ENCODE data around the gene HGD. TPM values are rescaled to one million over a fixed set of nuclear protein-coding genes. Genes with fewer than 3 reads are reported as not detected.
A peak's percentile ranks its signal among the peaks of the same experiment; 100 is the strongest.

HGD gene
- polyA plus RNA-seq, 4 donors, result 14.4 to 71.8 (median 43.7) TPM

DNA sequence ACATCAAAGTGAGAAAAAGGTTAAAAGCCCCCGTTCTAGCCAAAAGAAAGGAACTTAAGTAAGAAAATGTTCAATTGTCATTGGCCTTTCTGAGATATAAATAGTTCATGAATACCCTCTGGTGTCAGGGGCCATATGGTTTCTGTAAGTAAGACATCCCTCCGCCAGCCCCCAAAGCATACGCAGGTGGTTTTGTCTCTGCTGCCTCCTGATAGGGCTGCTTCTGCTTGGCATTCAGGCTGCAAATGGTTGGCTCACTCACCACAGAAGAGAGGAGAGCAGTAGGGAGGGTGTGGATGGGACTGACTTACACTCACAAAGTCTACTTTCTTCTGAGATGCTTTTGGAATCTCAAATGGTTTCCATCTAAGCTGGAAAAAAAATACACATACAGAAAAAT is 29.8 kb downstream of the HGD start:
- Histone ChIP-seq H3K27me3 (ENCODE audit: control insufficient read depth in 3 of 3, insufficient read depth in 3 of 3, low read length in 3 of 3) (peaks cover 0 to 2% (median 0%) of the 10 kb centered on the region in 3 donors), H3K4me1 (ENCODE audit: control insufficient read depth in 3 of 3, insufficient read depth in 2 of 3, low read depth in 1 of 3, low read length in 2 of 3) (peaks cover 0 to 13% (median 0%) of the 10 kb centered on the region in 3 donors), H3K9me3 (ENCODE audit: control insufficient read depth in 2 of 2, insufficient read depth in 1 of 2, low read depth in 1 of 2, low read length in 1 of 2) (no peaks in the 10 kb centered on the region), H3K27ac (ENCODE audit: low read depth in 1 of 3, low read length in 2 of 3) (no peak overlapping the region), H3K4me3 (ENCODE audit: low read depth in 1 of 3, low read length in 3 of 3) (no peak overlapping the region), H3K36me3 (ENCODE audit: control insufficient read depth in 3 of 3, insufficient read depth in 2 of 3, low read depth in 1 of 3, low read length in 3 of 3) (peaks cover 0 to 12% (median 0%) of the 10 kb centered on the region in 3 donors)
- FAIRE-seq (no peak), DNase-seq (no peak)
- 69 to 94% (median 89%) methylated on average over 3 of the region's 3 CpGs for WGBS, 3 donors

DNA sequence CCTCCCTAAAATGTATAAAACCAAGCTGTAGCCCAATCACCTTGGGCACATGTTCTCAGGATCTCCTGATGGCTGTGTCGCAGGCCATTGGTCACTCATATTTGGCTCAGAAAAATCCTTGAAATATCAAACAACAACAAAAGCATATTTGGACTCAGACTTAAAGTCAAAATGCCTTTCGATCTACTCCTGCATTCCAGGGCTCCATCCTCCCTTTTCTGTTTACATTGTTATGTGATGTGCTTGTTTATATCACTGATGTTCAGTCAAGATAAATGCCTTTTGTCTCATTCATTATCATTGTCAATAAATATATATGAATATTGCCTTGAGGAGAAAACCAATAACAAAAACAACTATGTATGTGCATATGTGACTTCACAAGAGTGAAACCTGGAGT is 31.7 kb downstream of the HGD start:
- DNase-seq (no peak), FAIRE-seq (no peak)
- whole genome bisulfite sequencing, 3 donors, result 78 to 96% (median 95%) methylated on average over 2 of the region's 2 CpGs
- peaks cover 0 to 13% (median 0%) of the 10 kb centered on the region in 3 donors for H3K4me1 ChIP-seq (ENCODE audit: control insufficient read depth in 3 of 3, insufficient read depth in 2 of 3, low read depth in 1 of 3, low read length in 2 of 3)
- H3K27me3 ChIP-seq (ENCODE audit: control insufficient read depth in 3 of 3, insufficient read depth in 3 of 3, low read length in 3 of 3), result peaks cover 0 to 2% (median 0%) of the 10 kb centered on the region in 3 donors
- H3K36me3 ChIP-seq (ENCODE audit: control insufficient read depth in 3 of 3, insufficient read depth in 2 of 3, low read depth in 1 of 3, low read length in 3 of 3), result peaks cover 0 to 12% (median 3%) of the 10 kb centered on the region in 3 donors
- H3K4me3 ChIP-seq (ENCODE audit: low read depth in 1 of 3, low read length in 3 of 3), result no peak overlapping the region
- no peaks in the 10 kb centered on the region for H3K9me3 ChIP-seq (ENCODE audit: control insufficient read depth in 2 of 2, insufficient read depth in 1 of 2, low read depth in 1 of 2, low read length in 1 of 2)
- peak overlapping the region in 1 of 3 donors; percentile 74 for H3K27ac ChIP-seq (ENCODE audit: low read depth in 1 of 3, low read length in 2 of 3)

DNA sequence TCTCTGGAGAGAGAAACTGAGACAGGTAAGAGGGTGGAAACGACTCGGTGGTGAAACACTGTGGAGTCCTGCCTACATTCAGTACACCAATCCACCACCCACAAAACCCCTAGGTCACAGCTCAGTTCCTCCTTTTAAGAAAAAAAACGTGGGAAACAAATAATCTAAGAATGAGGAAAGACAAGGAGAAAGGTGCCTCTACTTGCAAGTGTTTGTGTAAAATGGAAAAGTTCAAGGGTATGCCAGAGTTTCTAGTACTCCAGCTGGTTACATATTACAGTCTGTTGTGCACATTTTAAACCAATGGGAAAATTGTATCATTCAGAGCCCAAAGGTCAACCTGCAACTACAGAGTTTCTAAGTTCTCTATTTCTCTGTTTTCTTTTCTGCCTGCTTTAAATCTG is 32.2 kb downstream of the HGD start:
- no peaks in the 10 kb centered on the region for H3K9me3 ChIP-seq (ENCODE audit: control insufficient read depth in 2 of 2, insufficient read depth in 1 of 2, low read depth in 1 of 2, low read length in 1 of 2)
- H3K4me3 ChIP-seq (ENCODE audit: low read depth in 1 of 3, low read length in 3 of 3), result no peak overlapping the region
- FAIRE-seq (no peak), DNase-seq (peak in 1 of 2 donors; percentile 73)
- H3K27ac ChIP-seq (ENCODE audit: low read depth in 1 of 3, low read length in 2 of 3), result peak overlapping the region in 1 of 3 donors; percentile 74
- H3K27me3 ChIP-seq (ENCODE audit: control insufficient read depth in 3 of 3, insufficient read depth in 3 of 3, low read length in 3 of 3), result no peaks in the 10 kb centered on the region
- 60% methylated on average over 3 of the region's 3 CpGs for WGBS, 3 donors
- H3K36me3 ChIP-seq (ENCODE audit: control insufficient read depth in 3 of 3, insufficient read depth in 2 of 3, low read depth in 1 of 3, low read length in 3 of 3), result peaks cover 0 to 12% (median 3%) of the 10 kb centered on the region in 3 donors
- peaks cover 0 to 13% (median 0%) of the 10 kb centered on the region in 3 donors for H3K4me1 ChIP-seq (ENCODE audit: control insufficient read depth in 3 of 3, insufficient read depth in 2 of 3, low read depth in 1 of 3, low read length in 2 of 3)

DNA sequence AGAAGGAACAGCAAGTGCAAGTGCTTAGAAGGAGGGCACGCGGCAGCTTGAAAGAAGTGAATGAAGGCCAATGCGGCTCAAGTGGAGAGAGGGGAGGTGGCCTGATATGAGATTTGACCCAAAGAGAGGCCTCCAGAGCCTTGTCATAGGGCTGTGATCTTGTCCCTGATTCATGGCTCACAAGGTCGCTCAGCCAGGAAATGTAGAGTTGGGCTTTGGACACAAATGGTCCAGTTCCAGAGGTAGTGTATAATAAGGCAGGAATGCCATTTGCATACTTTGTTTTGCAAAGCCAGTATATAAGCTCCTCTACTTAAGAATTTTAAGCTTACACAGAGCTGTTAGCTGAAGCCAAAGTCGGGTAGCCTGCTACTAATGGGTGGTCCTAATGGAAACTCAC is 33.7 kb downstream of the HGD start:
- H3K27ac ChIP-seq (ENCODE audit: low read depth in 1 of 3, low read length in 2 of 3), result no peak overlapping the region
- peaks cover 0 to 13% (median 0%) of the 10 kb centered on the region in 3 donors for H3K4me1 ChIP-seq (ENCODE audit: control insufficient read depth in 3 of 3, insufficient read depth in 2 of 3, low read depth in 1 of 3, low read length in 2 of 3)
- no peak for FAIRE-seq
- H3K9me3 ChIP-seq (ENCODE audit: control insufficient read depth in 2 of 2, insufficient read depth in 1 of 2, low read depth in 1 of 2, low read length in 1 of 2), result no peaks in the 10 kb centered on the region
- DNase-seq, result no peak
- H3K4me3 ChIP-seq (ENCODE audit: low read depth in 1 of 3, low read length in 3 of 3), result no peak overlapping the region
- whole genome bisulfite sequencing, 3 donors, result 81 to 93% (median 92%) methylated on average over 5 of the region's 5 CpGs
- no peaks in the 10 kb centered on the region for H3K27me3 ChIP-seq (ENCODE audit: control insufficient read depth in 3 of 3, insufficient read depth in 3 of 3, low read length in 3 of 3)
- peaks cover 0 to 11% (median 7%) of the 10 kb centered on the region in 3 donors for H3K36me3 ChIP-seq (ENCODE audit: control insufficient read depth in 3 of 3, insufficient read depth in 2 of 3, low read depth in 1 of 3, low read length in 3 of 3)

DNA sequence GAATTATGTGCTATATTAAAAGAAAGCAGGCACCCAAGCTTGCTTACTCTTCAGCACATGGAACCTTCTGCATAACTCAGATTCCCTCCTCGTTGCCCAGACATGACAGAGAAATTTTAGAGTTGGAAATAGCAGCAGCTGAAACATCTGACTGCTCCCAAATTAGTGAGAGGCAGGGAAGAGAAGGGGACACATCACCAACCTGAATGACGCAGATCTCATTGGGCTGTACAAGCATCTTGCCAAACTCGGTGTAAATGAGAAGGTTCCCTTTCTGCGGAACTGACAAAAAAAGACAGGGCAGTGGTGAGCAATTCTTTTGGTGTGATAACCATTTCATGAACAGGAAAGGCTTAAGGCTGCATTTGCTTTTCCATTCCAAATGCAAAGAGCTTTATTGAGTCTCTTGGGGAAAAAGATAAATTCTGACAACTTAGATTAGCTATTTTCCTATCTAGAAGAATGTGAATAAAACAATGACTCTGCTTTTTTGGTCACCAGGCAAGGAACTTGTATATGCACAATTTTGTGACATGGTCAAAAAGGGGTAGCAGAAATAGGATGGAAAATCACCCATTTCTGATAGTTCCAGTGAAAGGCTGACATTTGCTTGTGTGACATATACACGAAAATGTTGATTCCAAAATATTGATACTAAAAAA is 35.1 kb downstream of the HGD start:
- H3K27ac ChIP-seq (ENCODE audit: low read depth in 1 of 3, low read length in 2 of 3), result no peak overlapping the region
- H3K27me3 ChIP-seq (ENCODE audit: control insufficient read depth in 3 of 3, insufficient read depth in 3 of 3, low read length in 3 of 3), result no peaks in the 10 kb centered on the region
- DNase-seq (no peak), FAIRE-seq (no peak)
- no peaks in the 10 kb centered on the region for H3K9me3 ChIP-seq (ENCODE audit: control insufficient read depth in 2 of 2, insufficient read depth in 1 of 2, low read depth in 1 of 2, low read length in 1 of 2)
- H3K4me1 ChIP-seq (ENCODE audit: control insufficient read depth in 3 of 3, insufficient read depth in 2 of 3, low read depth in 1 of 3, low read length in 2 of 3), result peaks cover 0 to 13% (median 0%) of the 10 kb centered on the region in 3 donors
- H3K4me3 ChIP-seq (ENCODE audit: low read depth in 1 of 3, low read length in 3 of 3), result no peak overlapping the region
- WGBS, 3 donors, result 70 to 88% (median 82%) methylated on average over 5 of the region's 5 CpGs
- H3K36me3 ChIP-seq (ENCODE audit: control insufficient read depth in 3 of 3, insufficient read depth in 2 of 3, low read depth in 1 of 3, low read length in 3 of 3), result peaks cover 0 to 10% (median 7%) of the 10 kb centered on the region in 3 donors

DNA sequence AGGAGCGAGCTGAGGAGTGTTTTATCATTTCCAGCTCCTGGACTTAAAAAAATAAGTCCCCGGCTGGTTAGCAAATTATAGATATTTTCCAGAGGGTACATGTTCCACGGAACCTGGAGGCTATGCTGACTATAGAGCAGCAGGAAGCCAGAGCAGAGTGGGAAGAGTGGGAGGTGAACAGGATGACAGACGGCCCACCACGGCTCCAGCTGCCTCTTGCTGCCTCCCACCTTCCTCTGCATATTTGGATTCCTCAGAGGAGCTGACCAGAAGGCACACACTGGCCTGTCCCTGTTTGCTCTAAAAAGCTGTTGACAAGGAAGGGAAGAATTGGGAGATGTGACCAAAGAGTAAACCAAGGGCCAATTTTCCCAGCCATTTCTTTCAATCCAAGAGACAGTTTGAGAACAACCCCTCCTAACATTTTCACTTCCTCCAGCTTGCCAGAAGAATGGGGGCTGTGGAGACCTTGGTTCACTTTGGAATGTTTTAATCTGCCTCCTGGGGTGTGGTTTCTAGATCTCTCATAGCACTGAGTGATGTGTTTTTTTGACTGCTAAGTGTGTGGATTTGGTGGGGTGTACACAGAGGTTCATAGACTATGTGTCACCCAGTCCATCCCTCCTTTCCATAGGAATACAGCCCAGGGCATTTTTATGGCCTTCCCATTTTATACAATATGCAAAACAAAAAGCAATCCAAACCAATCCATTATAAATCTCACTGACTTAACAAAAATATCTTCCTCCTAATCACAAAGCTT is 36.8 kb downstream of the HGD start:
- no peak overlapping the region for H3K27ac ChIP-seq (ENCODE audit: low read depth in 1 of 3, low read length in 2 of 3)
- H3K36me3 ChIP-seq (ENCODE audit: control insufficient read depth in 3 of 3, insufficient read depth in 2 of 3, low read depth in 1 of 3, low read length in 3 of 3), result peaks cover 0 to 11% (median 3%) of the 10 kb centered on the region in 3 donors
- no peaks in the 10 kb centered on the region for H3K9me3 ChIP-seq (ENCODE audit: control insufficient read depth in 2 of 2, insufficient read depth in 1 of 2, low read depth in 1 of 2, low read length in 1 of 2)
- DNase-seq (no peak), FAIRE-seq (no peak)
- WGBS, 3 donors, result 51 to 89% (median 80%) methylated on average over 5 of the region's 5 CpGs
- H3K27me3 ChIP-seq (ENCODE audit: control insufficient read depth in 3 of 3, insufficient read depth in 3 of 3, low read length in 3 of 3), result no peaks in the 10 kb centered on the region
- peaks cover 0 to 9% (median 0%) of the 10 kb centered on the region in 3 donors for H3K4me1 ChIP-seq (ENCODE audit: control insufficient read depth in 3 of 3, insufficient read depth in 2 of 3, low read depth in 1 of 3, low read length in 2 of 3)
- no peak overlapping the region for H3K4me3 ChIP-seq (ENCODE audit: low read depth in 1 of 3, low read length in 3 of 3)

DNA sequence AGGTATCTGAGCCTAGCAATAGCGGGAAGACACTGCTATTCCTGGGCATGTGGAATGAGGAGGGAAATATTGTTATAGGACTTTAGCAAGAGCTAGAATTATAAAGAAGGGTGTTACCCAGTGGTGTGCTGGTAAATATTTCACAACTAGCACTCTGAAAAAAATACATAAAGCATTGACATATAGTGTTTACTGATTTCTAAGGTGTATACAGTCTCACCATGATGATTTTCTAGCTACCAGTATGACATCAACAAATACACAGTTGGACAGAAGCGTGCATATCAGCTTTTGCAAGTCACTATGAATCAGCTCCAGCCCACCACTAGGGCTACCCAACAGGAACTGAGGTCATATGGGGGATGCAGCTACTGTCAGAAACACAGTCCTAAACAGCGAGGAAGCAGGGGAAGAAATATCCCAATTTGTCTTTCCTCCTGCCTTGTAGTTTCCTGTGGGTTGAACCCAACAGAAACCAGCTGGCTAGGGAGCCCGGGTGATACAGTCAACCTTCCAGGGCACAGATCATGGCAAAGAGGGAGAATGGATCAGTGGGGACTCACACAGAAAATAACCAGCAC is 39.6 kb downstream of the HGD start:
- FAIRE-seq (no peak), DNase-seq (no peak)
- H3K27me3 ChIP-seq (ENCODE audit: control insufficient read depth in 3 of 3, insufficient read depth in 3 of 3, low read length in 3 of 3), result no peaks in the 10 kb centered on the region
- peaks cover 0 to 11% (median 0%) of the 10 kb centered on the region in 3 donors for H3K36me3 ChIP-seq (ENCODE audit: control insufficient read depth in 3 of 3, insufficient read depth in 2 of 3, low read depth in 1 of 3, low read length in 3 of 3)
- no peaks in the 10 kb centered on the region for H3K9me3 ChIP-seq (ENCODE audit: control insufficient read depth in 2 of 2, insufficient read depth in 1 of 2, low read depth in 1 of 2, low read length in 1 of 2)
- WGBS, 3 donors, result 61 to 82% (median 70%) methylated on average over 4 of the region's 4 CpGs
- H3K4me3 ChIP-seq (ENCODE audit: low read depth in 1 of 3, low read length in 3 of 3), result no peak overlapping the region
- no peak overlapping the region for H3K27ac ChIP-seq (ENCODE audit: low read depth in 1 of 3, low read length in 2 of 3)
- H3K4me1 ChIP-seq (ENCODE audit: control insufficient read depth in 3 of 3, insufficient read depth in 2 of 3, low read depth in 1 of 3, low read length in 2 of 3), result no peaks in the 10 kb centered on the region

DNA sequence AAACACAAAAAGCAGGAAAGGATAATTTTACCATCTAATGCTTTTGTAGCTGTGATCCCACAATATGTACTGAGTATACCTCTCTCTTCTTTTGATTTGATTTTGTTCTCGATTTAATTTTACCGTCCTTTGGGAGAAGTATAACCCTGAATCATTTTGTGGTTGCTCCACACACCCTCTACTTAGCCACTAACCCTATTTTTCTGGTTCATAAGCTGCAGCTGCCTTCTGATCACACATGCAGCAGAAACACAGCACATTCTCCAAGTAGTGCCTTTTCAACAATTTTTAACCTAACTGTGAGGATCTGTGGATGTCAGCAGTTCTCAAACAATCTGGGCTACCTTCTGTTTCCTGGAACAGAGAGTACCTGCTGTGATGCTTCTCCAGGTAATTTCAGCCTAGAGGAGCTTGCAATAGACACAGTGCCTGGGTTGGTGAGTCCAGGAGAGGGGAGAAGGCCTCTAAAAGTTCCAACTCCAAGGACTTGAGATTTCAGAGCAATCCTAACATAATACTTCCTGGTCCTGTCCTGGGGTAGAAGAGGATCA is 40.3 kb downstream of the HGD start:
- WGBS, 3 donors, result 86 to 100% (median 98%) methylated on average over 2 of the region's 2 CpGs
- no peak overlapping the region for H3K4me3 ChIP-seq (ENCODE audit: low read depth in 1 of 3, low read length in 3 of 3)
- H3K27me3 ChIP-seq (ENCODE audit: control insufficient read depth in 3 of 3, insufficient read depth in 3 of 3, low read length in 3 of 3), result no peaks in the 10 kb centered on the region
- FAIRE-seq, result no peak
- H3K4me1 ChIP-seq (ENCODE audit: control insufficient read depth in 3 of 3, insufficient read depth in 2 of 3, low read depth in 1 of 3, low read length in 2 of 3), result peaks cover 0 to 2% (median 0%) of the 10 kb centered on the region in 3 donors
- H3K27ac ChIP-seq (ENCODE audit: low read depth in 1 of 3, low read length in 2 of 3), result no peak overlapping the region
- no peak for DNase-seq
- H3K9me3 ChIP-seq (ENCODE audit: control insufficient read depth in 2 of 2, insufficient read depth in 1 of 2, low read depth in 1 of 2, low read length in 1 of 2), result no peaks in the 10 kb centered on the region
- peaks cover 0 to 9% (median 0%) of the 10 kb centered on the region in 3 donors for H3K36me3 ChIP-seq (ENCODE audit: control insufficient read depth in 3 of 3, insufficient read depth in 2 of 3, low read depth in 1 of 3, low read length in 3 of 3)

All from small intestine (tissue), 7 donors.